HG03097 (cell line): ENCODE results near the gene CFAP20DC.
"Not testable (repeated sequence)": the region's sequence is repeated elsewhere in the genome, so short reads cannot be mapped to it uniquely, and the experiment has no call there.

ENCODE experiments used
- ATAC-seq: cut with Tn5 transposase; IDR thresholded peaks from one replicate; pipeline ENCODE4 v1.9.1; 2021; ENCODE audit not compliant: unreplicated experiment, low FRiP score

The CFAP20DC gene

GRCh38 chr3:58880182-58880581 lies 169.6 kb downstream of the CFAP20DC start:
- no peak for ATAC-seq

GRCh38 chr3:58874795-58875194 lies 175.0 kb downstream of the CFAP20DC start:
- ATAC-seq: peak; percentile 80

- ATAC-seq: peak; percentile 52
These were observed 175.5 kb downstream of the CFAP20DC start for GRCh38 chr3:58874248-58874741.

GRCh38 chr3:58868097-58868779 lies 181.6 kb downstream of the CFAP20DC start:
- no peak for ATAC-seq

- no peak for ATAC-seq
These were observed 182.2 kb downstream of the CFAP20DC start for GRCh38 chr3:58867621-58868020.

- ATAC-seq: no peak
These were observed 183.7 kb downstream of the CFAP20DC start for GRCh38 chr3:58866079-58866478.

- ATAC-seq: no peak
These were observed 185.3 kb downstream of the CFAP20DC start for GRCh38 chr3:58864480-58864879.

- ATAC-seq: no peak
These were observed 186.6 kb downstream of the CFAP20DC start for GRCh38 chr3:58863206-58863605.

GRCh38 chr3:58861551-58861950 lies 188.3 kb downstream of the CFAP20DC start:
- ATAC-seq: no peak

GRCh38 chr3:58858126-58858525 lies 191.7 kb downstream of the CFAP20DC start:
- no peak for ATAC-seq

GRCh38 chr3:58857402-58857801 lies 192.4 kb downstream of the CFAP20DC start:
- ATAC-seq: no peak

GRCh38 chr3:58848826-58849225 lies 201.0 kb downstream of the CFAP20DC start:
- no peak for ATAC-seq

GRCh38 chr3:58842050-58842747 lies 207.6 kb downstream of the CFAP20DC start:
- ATAC-seq: not testable (repeated sequence)

GRCh38 chr3:58840949-58841348 lies 208.9 kb downstream of the CFAP20DC start:
- ATAC-seq: no peak

GRCh38 chr3:58839964-58840363 lies 209.9 kb downstream of the CFAP20DC start:
- ATAC-seq: no peak

GRCh38 chr3:58839187-58839586 lies 210.6 kb downstream of the CFAP20DC start:
- ATAC-seq: no peak

- ATAC-seq: no peak
These were observed 212.0 kb downstream of the CFAP20DC start for GRCh38 chr3:58837856-58838255.

GRCh38 chr3:58837141-58837843 lies 212.5 kb downstream of the CFAP20DC start:
- no peak for ATAC-seq

- ATAC-seq: no peak
These were observed 214.7 kb downstream of the CFAP20DC start for GRCh38 chr3:58835086-58835485.

- no peak for ATAC-seq
These were observed 216.3 kb downstream of the CFAP20DC start for GRCh38 chr3:58833491-58833890.

- no peak for ATAC-seq
These were observed 220.4 kb downstream of the CFAP20DC start for GRCh38 chr3:58829321-58830000.
